ENCODE data around the gene VWF.

DNA sequence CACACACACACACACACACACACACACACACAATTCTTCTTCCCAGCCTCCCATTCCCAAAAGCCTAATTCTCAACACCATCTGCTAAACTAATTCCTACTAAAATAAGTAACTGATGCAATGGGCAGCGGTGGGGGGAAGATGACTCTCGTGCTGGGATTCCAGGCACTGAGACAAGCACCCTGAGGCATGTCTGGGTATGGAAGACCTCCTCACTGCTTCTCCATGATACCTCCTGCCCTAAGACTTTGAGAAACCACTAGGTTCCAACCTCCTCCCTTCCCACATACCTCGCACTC, 789 bp upstream of the VWF start:
- TF ChIP-seq, protein P1, sequence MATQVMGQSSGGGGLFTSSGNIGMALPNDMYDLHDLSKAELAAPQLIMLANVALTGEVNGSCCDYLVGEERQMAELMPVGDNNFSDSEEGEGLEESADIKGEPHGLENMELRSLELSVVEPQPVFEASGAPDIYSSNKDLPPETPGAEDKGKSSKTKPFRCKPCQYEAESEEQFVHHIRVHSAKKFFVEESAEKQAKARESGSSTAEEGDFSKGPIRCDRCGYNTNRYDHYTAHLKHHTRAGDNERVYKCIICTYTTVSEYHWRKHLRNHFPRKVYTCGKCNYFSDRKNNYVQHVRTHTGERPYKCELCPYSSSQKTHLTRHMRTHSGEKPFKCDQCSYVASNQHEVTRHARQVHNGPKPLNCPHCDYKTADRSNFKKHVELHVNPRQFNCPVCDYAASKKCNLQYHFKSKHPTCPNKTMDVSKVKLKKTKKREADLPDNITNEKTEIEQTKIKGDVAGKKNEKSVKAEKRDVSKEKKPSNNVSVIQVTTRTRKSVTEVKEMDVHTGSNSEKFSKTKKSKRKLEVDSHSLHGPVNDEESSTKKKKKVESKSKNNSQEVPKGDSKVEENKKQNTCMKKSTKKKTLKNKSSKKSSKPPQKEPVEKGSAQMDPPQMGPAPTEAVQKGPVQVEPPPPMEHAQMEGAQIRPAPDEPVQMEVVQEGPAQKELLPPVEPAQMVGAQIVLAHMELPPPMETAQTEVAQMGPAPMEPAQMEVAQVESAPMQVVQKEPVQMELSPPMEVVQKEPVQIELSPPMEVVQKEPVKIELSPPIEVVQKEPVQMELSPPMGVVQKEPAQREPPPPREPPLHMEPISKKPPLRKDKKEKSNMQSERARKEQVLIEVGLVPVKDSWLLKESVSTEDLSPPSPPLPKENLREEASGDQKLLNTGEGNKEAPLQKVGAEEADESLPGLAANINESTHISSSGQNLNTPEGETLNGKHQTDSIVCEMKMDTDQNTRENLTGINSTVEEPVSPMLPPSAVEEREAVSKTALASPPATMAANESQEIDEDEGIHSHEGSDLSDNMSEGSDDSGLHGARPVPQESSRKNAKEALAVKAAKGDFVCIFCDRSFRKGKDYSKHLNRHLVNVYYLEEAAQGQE (IDR thresholded peaks at IDR 0.05; ENCODE audit: unreplicated experiment): no peak
- TF ChIP-seq POLR2AphosphoS5 (IDR thresholded peaks at IDR 0.05; ENCODE audit: low read depth) (no peak), CREB1 (CRISPR knock-in tag; IDR thresholded peaks at IDR 0.05; ENCODE audit: low read depth) (no peak), EZH2 (IDR thresholded peaks at IDR 0.05; ENCODE audit: low read depth, unreplicated experiment) (no peak), ZNF114 (CRISPR knock-in tag; IDR thresholded peaks at IDR 0.05) (no peak)
- TF ChIP-seq, protein P2, sequence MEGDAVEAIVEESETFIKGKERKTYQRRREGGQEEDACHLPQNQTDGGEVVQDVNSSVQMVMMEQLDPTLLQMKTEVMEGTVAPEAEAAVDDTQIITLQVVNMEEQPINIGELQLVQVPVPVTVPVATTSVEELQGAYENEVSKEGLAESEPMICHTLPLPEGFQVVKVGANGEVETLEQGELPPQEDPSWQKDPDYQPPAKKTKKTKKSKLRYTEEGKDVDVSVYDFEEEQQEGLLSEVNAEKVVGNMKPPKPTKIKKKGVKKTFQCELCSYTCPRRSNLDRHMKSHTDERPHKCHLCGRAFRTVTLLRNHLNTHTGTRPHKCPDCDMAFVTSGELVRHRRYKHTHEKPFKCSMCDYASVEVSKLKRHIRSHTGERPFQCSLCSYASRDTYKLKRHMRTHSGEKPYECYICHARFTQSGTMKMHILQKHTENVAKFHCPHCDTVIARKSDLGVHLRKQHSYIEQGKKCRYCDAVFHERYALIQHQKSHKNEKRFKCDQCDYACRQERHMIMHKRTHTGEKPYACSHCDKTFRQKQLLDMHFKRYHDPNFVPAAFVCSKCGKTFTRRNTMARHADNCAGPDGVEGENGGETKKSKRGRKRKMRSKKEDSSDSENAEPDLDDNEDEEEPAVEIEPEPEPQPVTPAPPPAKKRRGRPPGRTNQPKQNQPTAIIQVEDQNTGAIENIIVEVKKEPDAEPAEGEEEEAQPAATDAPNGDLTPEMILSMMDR (conservative IDR thresholded peaks at IDR 0.05; ENCODE audit: low read depth in 2 of 2): no peak
